H4 (cell line): ENCODE measurements around the gene TSPAN18. TPM values are rescaled to one million over a fixed set of nuclear protein-coding genes. Genes with fewer than 3 reads are reported as not detected.
A peak's percentile ranks its signal among the peaks of the same experiment; 100 is the strongest.

Experiments used
- DNase-seq: peaks from one replicate; pipeline ENCODE4 v3.0.0-alpha.2; 2015; ENCODE audit warnings: low spot score
- total RNA-seq: library from RNA; depleted of rRNA; stranded (reverse); fragments of >200 nt; shearing (Covaris generic); gene quantifications from 2 replicates; pipeline ENCODE4 v1.2.3, GENCODE V29; 2014

TSPAN18 gene
- total RNA-seq, 1 experiment from 2014 or later: 0.83 TPM

DNA sequence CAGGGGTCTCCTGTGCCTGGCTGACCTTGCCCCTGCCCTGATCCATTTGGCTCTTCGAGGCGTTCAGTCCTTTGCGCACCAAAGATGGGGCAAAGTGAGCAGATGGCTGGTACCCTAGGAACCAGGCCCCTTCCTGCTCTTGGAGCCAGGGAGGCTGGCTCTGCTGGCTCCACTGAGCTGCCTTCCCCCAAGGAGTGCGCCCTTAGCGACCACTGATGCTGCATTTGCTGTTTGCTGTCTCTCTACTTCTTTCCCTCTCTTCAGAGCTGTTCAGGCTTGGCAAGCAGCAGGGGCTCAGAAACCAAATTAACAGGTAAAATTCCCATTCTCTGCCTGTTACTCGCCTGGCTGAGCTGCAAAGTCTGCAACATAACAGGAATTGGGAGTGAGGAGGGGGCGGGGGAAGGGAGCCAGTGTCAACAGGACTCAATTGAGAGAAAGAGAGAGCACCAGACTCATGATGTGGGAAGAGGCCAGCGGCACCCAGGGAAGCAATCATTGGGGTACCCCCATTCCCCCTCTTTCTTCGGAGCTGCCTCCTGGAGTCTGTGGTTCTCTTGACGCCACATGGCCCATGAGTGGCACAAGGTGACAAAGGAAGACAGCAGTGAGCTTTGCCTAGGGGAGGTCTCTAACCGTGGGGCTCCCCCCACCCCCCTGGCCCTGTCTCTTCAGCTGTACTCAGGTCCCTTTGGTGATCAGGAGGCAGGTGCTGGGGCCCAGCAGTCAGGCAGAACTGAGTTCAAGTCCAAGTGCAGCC lies 121.6 kb downstream of the TSPAN18 start:
- DNase-seq: no peak

DNA sequence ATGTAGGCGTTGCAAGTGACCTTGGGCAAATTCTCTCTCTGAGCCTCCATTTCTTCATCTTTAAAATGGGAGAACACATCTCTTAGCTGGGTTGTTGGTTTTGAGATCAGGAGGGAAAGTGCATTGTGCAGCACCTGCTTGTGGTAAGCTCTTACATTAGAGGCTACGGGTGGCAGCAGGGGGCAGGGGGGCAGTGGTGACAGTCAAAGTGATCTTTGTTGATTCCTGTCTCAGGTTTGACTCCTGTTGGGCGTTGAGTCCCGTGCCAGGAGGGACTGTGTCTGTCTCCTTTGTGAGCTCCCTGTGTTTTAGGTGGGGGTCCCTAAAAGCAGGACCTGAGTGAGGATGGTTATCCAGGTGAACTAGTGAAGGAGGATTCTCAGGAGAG lies 122.2 kb downstream of the TSPAN18 start:
- no peak for DNase-seq

GRCh38 chr11:44849424-44849823 lies 122.7 kb downstream of the TSPAN18 start:
- DNase-seq: no peak

GRCh38 chr11:44849922-44850321 lies 123.2 kb downstream of the TSPAN18 start:
- DNase-seq: no peak

DNA sequence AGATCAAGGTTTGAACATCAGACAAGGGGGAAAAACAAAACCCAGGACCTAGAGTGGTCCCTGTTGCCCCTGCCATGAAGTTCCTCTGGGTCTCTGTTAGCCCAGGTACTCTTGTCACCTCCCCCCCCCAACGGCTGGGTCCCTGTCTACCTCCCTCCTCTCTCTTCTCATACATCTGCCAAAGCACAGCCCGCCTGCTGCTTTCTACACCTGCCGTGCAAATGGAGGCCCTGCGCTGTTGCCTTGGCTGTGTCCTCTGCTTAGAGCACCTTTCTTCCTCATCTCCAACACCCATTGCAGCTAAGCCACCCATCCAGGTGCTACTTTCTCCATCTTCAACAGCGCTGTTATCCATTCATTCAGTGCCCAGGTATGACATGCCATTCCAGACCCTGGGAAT lies 124.7 kb downstream of the TSPAN18 start:
- no peak for DNase-seq

DNA sequence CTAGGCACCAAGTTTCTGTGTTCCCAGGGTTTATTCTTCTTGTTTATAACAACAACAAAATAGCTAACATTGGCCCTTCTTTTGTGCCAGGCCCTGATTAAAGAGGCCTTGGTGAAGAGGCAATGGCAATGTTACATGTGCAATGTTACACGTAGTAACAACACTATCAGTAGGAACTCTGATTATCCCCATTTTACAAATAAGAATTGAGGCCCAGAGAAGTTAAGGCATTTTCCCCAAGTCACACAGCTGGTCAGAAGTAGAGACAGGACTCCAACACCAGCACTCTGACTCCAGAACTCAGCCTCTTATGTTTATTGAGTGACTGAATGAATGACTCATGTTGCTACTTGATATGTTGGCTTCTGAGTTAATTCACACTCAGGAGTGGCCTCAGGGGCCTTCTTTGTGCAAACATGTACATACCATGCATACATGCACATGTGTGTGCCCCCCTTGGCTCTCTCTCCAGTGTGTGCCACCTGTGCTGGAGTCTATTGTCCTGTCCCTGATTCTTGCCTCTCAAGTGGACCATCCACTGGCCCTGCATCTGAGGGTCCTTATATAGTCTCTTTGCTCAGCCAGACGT lies 125.5 kb downstream of the TSPAN18 start:
- DNase-seq: no peak

DNA sequence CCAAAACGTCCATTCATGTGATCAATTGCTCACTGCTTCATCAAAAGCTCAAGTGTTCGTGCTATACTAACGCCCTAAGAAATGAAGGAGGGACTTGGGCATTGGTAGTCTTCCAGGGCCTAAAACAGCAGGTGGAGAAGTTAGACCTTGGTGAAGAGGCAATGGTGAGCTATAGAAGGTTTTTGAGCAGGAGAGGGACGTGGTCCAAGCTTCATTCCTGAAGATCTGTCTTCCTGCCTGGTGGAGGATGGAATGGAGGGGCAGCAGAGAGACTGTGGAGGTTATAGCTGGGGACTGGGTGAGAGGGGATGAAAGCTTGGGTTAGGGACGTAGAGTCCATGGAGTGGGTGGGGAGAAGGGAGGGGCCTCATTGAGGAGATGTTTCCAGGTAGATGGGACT lies 126.2 kb downstream of the TSPAN18 start:
- no peak for DNase-seq

DNA sequence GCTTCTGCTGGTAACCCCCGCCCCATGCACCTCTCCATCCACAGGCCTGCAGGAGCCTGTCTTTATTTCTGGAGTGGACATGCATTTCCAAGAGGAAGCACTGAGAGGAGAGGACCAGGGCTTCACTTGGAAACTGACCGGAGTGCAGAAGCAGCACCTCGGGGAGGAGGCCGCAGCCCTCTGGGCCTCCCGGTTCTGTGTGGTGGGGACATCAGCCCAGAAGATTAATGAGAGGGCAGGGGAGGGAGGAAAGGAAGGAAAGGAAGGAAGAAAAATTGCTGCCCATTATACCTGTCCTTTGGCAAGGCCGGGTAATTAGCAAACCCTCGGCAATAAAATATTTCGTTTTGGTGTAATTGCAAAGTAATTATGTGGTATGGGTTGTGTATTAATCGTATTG lies 126.9 kb downstream of the TSPAN18 start:
- no peak for DNase-seq

DNA sequence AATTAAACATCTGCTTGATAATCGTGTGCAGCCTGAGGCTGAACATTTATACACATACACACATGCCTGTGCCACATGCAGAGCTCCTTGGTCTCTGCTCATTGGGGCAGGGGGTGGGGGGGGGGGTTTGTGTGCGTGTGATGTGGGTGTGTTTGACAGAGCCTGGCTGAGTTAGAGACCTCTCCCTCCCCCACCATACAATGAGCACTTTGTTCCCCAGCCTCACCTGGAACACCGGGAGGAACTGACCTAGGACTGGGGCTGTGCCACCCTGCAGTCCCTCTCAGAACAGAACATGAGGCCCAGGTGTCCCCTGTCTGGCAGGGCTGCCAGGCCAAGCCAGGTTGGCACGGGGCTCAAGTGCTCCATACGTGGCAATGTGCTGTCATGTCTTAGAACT lies 127.3 kb downstream of the TSPAN18 start:
- DNase-seq: no peak

GRCh38 chr11:44854741-44855492 lies 128.2 kb downstream of the TSPAN18 start:
- DNase-seq: no peak

DNA sequence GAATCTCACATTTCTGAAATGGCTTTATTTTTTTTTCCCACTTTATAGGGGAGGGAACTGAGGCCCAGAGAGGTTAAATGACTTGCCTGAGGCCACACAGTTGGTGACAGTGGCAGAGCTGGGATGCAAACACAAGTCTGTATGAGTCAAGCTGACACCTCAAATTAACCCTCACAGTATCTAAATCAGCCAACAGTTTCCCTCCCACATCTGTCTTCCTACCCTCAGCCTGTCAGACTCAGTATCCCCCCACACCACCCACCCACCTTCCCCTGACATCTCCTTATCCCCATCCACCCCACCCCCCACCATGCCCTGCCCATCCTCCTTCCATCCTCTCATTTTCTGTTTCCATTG lies 128.7 kb downstream of the TSPAN18 start:
- DNase-seq: no peak

GRCh38 chr11:44857490-44858090 lies 130.8 kb downstream of the TSPAN18 start:
- DNase-seq: no peak

- DNase-seq: no peak
Observed at GRCh38 chr11:44858796-44859527, 132.2 kb downstream of the TSPAN18 start.

DNA sequence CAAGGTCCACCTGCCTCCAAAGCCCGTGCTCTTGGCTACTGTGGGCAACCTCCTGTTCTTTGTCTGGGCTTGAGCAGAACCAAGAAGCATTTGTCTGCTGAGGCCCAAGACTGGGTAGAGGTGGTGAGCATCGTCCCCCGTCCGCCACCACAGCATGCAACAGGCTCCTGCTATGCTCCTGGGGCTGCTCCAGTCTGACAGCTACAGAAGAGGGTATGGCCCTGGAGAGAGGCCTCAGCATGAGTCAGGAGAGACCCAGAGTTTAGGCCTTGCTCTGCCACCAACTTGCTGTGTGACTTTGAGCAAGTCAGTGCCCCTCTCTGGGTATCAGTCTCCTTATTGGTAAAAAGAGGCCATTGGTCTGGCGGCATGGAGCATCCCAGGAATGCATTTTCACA lies 132.8 kb downstream of the TSPAN18 start:
- no peak for DNase-seq

GRCh38 chr11:44860346-44860745 lies 133.6 kb downstream of the TSPAN18 start:
- no peak for DNase-seq

DNA sequence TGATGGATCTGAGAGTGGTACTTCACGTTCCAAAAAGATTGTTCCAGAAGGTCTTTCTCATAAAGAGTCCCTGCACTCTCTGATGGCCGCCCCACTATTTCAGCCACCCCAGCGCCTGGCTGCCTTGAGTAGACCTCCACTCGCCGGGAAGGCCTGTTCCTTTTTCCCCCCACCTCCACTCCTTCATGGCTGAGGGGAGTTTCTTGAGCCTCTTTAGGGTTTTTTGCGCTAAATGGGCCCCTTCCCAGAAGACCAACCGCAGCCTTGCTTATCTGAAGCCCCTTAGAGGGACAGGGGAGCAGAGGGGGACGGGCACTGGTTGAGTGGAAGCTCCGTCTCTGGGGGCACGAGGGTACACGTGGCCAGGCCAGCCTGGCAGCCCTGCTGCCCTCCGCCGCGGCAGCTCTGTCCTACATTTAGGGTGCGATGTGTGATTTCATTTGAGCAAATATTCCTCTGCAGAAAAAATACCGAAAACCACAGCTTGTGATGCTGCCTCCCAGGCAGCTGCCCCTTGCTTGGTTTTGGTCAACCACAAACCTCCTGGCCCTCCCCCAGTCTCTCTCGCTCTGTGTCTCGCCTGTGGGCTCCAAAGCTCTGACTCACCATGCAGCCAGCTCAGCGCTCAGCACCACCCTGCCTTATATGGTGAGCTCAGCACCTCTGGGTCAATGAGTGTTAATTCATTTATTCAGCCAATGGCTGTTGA lies 135.2 kb downstream of the TSPAN18 start:
- peak; percentile 100 for DNase-seq

DNA sequence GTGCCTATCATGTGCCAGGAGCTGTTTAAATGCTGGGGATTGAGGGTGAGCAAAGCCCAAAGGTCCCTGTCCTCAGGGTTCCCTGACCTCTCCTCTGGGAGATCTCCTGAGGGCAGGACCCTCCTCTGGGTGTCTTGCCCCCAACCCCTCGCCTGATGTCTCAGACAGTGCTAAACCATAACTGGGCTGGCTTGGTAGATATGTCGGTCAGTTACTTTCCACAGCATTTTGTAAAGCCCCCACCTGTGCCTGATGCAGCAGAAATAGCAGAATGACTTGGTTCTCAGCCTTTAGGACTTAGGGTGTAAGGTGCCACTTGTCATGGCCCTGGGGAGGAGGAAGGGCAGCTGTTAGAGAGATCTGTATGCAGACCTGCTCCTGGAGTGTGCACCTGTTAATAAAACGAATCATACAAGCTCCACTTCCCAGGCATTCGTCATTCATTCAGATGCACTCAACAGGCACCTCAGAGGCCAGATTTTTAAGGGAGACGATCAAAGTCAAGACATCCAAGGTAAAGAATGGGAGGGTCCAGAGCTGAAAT lies 135.9 kb downstream of the TSPAN18 start:
- DNase-seq: no peak

- DNase-seq: no peak
Observed at GRCh38 chr11:44863231-44863630, 136.5 kb downstream of the TSPAN18 start.

GRCh38 chr11:44865866-44866272 lies 139.1 kb downstream of the TSPAN18 start:
- DNase-seq: no peak

GRCh38 chr11:44866286-44866685 lies 139.5 kb downstream of the TSPAN18 start:
- DNase-seq: no peak

DNA sequence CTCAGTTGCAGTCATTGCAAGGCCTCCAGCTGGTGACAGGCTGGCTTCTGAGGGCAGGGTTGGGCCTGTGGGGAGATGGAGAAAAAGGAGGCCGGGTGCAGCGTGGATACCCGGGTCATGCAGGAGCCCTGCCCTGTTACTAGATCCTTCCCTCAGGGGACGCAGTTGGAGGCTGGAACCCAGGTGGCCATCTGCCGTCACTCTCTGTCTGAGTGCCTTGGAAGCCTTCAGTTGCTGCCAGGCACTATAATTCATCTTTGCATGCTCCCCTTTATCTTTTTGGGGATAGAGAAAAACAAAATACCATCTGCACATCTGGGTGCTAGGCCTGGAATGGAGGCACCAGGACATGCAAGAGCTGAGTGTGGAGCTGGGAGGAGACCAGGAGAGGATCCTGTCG lies 141.3 kb downstream of the TSPAN18 start:
- no peak for DNase-seq
